B cell (primary cell): ENCODE measurements around the gene TGM3. TPM values are rescaled to one million over a fixed set of nuclear protein-coding genes. Genes with fewer than 3 reads are reported as not detected.

Experiments
- ATAC-seq: fragments of 200-7000 bp; cut with Tn5 transposase; one replicate; pipeline ENCODE4 v1.10.0; 2021; ENCODE audit warnings: low read depth, mild to moderate bottlenecking, moderate number of reproducible peaks, moderate library complexity
- CTCF ChIA-PET: fragments of 350-600 bp; sonication (Branson Sonifier 250); formaldehyde crosslinking; loops from one replicate; lab custom pipeline; 2021; ENCODE audit warnings: antibody characterized with exemption, inconsistent platforms; lab: Charles Lee
- POLR2A ChIA-PET: fragments of 350-600 bp; sonication (Branson Sonifier 250); formaldehyde crosslinking; loops from one replicate; lab custom pipeline; 2021; ENCODE audit warnings: antibody characterized with exemption; lab: Charles Lee
- DNase-seq: peaks from one replicate; pipeline ENCODE4 v3.0.0; 2013
- H2AFZ ChIP-seq: 2 replicates; pipeline ENCODE4 v1.6.1; 2012; ENCODE audit warnings: mild to moderate bottlenecking, low read depth, low read length; ENCODE audit not compliant: insufficient read depth, poor library complexity, severe bottlenecking
- H3K27ac ChIP-seq, 2 donors: 1 replicate in 1 of 2; 2 replicates in 1 of 2; pipeline ENCODE4 v1.5.1; 2012 to 2013; ENCODE audit warnings: low read length in 2 of 2, mild to moderate bottlenecking in 2 of 2, moderate library complexity in 1 of 2
- H3K27me3 ChIP-seq, 4 experiments: fragments of 200-600 bp in 1 of 4; sonication (generic) in 1 of 4; replicated peaks in 1 of 4; 1 replicate in 2 of 4; 2 replicates in 2 of 4; pipeline versions ENCODE4 v1.6.1 to v1.7.0; 2013 to 2016; ENCODE audit warnings: low read length in 3 of 4, mild to moderate bottlenecking in 2 of 4, mixed read lengths in 1 of 4, moderate library complexity in 1 of 4; ENCODE audit not compliant: insufficient read depth in 4 of 4, control insufficient read depth in 3 of 4; ENCODE audit errors: control extremely low read depth in 1 of 4
- H3K36me3 ChIP-seq, 2 experiments: replicated peaks in 1 of 2; 1 replicate in 1 of 2; 2 replicates in 1 of 2; pipeline versions ENCODE4 v1.6.1 to v1.7.1; 2013; ENCODE audit warnings: low read length in 1 of 2; ENCODE audit not compliant: insufficient read depth in 2 of 2, control insufficient read depth in 1 of 2; ENCODE audit errors: control extremely low read depth in 1 of 2, extremely low read depth in 1 of 2
- H3K4me1 ChIP-seq, 2 donors: fragments of 200-600 bp in 1 of 2; sonication (generic) in 1 of 2; 1 replicate in 1 of 2; 2 replicates in 1 of 2; pipeline versions ENCODE4 v1.5.1 to v1.6.1; 2013 to 2017; ENCODE audit warnings: low read length in 2 of 2; ENCODE audit not compliant: control insufficient read depth in 2 of 2, insufficient read depth in 2 of 2
- H3K4me2 ChIP-seq: replicated peaks from 2 replicates; pipeline ENCODE3; 2012; ENCODE audit warnings: mild to moderate bottlenecking, low read depth, low read length; ENCODE audit not compliant: poor library complexity, severe bottlenecking
- H3K4me3 ChIP-seq, 5 experiments: fragments of 200-600 bp in 1 of 5; sonication (generic) in 1 of 5; 1 replicate in 3 of 5; 2 replicates in 2 of 5; pipeline versions ENCODE4 v1.5.1 to v1.7.0; 2011 to 2016; ENCODE audit warnings: low read length in 4 of 5, mild to moderate bottlenecking in 4 of 5, low read depth in 2 of 5, control low read depth in 1 of 5, moderate library complexity in 1 of 5; ENCODE audit not compliant: insufficient read depth in 1 of 5; ENCODE audit errors: control extremely low read depth in 1 of 5, extremely low read depth in 1 of 5
- H3K79me2 ChIP-seq: fragments of 200-600 bp; sonication (generic); one replicate; pipeline ENCODE4 v1.6.0; 2016; ENCODE audit warnings: low read length; ENCODE audit not compliant: control insufficient read depth, insufficient read depth
- H3K9ac ChIP-seq: fragments of 200-600 bp; sonication (generic); 2 replicates; pipeline ENCODE4 v1.6.1; 2017; ENCODE audit warnings: mild to moderate bottlenecking, low read length, moderate library complexity
- H3K9me3 ChIP-seq, 3 donors: one replicate each; pipeline versions ENCODE4 v1.6.1 to v1.7.1; 2013; ENCODE audit warnings: low read length in 2 of 3; ENCODE audit not compliant: control insufficient read depth in 2 of 3, insufficient read depth in 1 of 3; ENCODE audit errors: control extremely low read depth in 1 of 3
- H4K20me1 ChIP-seq: 2 replicates; pipeline ENCODE4 v1.6.0; 2012; ENCODE audit warnings: mild to moderate bottlenecking, low read length; ENCODE audit not compliant: insufficient read depth, control insufficient read depth, poor library complexity, severe bottlenecking
- H3K27ac Mint-ChIP-seq: one replicate; pipeline ENCODE4 v1.8.0; 2021; ENCODE audit warnings: mixed read lengths
- H3K27me3 Mint-ChIP-seq: one replicate; pipeline ENCODE4 v1.8.0; 2021; ENCODE audit warnings: mixed read lengths
- H3K4me1 Mint-ChIP-seq: one replicate; pipeline ENCODE4 v1.8.0; 2021; ENCODE audit warnings: mixed read lengths
- H3K4me3 Mint-ChIP-seq: one replicate; pipeline ENCODE4 v1.8.0; 2021; ENCODE audit warnings: mixed read lengths
- H3K9me3 Mint-ChIP-seq: one replicate; pipeline ENCODE4 v1.8.0; 2022; ENCODE audit warnings: mixed read lengths; ENCODE audit not compliant: insufficient read depth
- CTCF ChIP-seq: fragments of 200-600 bp; IDR thresholded peaks from one replicate; pipeline ENCODE4 v1.8.0; 2022; ENCODE audit warnings: antibody characterized with exemption, mild to moderate bottlenecking
- EZH2 ChIP-seq: IDR thresholded peaks from 2 replicates; pipeline ENCODE4 v1.6.1; 2012; ENCODE audit warnings: borderline replicate concordance, low read depth, mild to moderate bottlenecking, moderate library complexity, low read length; ENCODE audit not compliant: insufficient read depth, poor library complexity, severe bottlenecking
- WGBS: methylation state at CpG from one replicate; pipeline ENCODE4 v1.1.5; 2013; ENCODE audit warnings: missing lambda C conversion rate; ENCODE audit not compliant: insufficient coverage; 5-methylcytosine and 5-hydroxymethylcytosine counted together
- intact Hi-C: fragments of 100-400 bp; cut with micrococcal nuclease; formaldehyde crosslinking; loops from one replicate; pipeline ENCODE4 v1.10.0; 2022
- polyA plus RNA-seq: library from polyadenylated mRNA; depleted of rRNA; stranded (reverse); fragments of >200 nt; gene quantifications from 2 replicates; pipeline ENCODE4 v1.2.3, GENCODE V29; 2012
- total RNA-seq, 2 donors: library from RNA; stranded (reverse); fragments of 120-200 nt in 1 of 2; gene quantifications; 1 replicate in 1 of 2; 2 replicates in 1 of 2; pipeline versions ENCODE4 v1.2.3 to v1.2.4, GENCODE V29; 2013 to 2022

Gene TGM3
- total and polyA plus RNA-seq, 2 donors (not counting 1 experiment from before 2014, with no cell fraction given), result not detected

DNA sequence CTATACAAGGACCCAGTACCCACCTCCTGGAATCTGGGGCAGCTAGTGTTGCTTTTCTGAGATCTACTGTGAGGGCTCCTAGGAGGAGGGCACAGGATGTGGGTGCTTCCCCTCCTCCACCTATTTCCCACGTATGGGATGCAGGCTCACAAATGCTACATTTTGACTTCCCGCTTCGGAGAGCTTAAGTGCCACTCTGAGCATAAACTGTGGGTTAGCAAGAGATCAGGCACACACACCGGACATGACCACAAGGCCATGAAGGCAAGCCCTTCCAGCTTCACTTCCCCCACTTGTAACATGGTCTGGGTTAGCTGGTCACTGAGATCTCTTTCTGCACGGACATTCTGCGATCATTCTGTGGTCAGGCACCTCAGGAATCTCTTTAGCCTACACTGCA lies 15.7 kb upstream of the TGM3 start:
- H2AFZ ChIP-seq, result no peak overlapping the region
- no peaks in the 10 kb centered on the region for H3K4me1 Mint-ChIP-seq
- ChIA-PET CTCF (no interaction called here), POLR2A (no interaction called here)
- no peaks in the 10 kb centered on the region for H3K9me3 ChIP-seq
- 43% methylated on average over 4 of the region's 6 CpGs for WGBS
- no peak overlapping the region for H3K4me3 Mint-ChIP-seq
- H3K4me1 ChIP-seq, result no peaks in the 10 kb centered on the region
- no peaks in the 10 kb centered on the region for H3K79me2 ChIP-seq
- TF ChIP-seq CTCF, result no peak
- no peak for TF ChIP-seq EZH2
- no peak overlapping the region for H3K27ac Mint-ChIP-seq
- no peaks in the 10 kb centered on the region for H3K36me3 ChIP-seq
- H3K9ac ChIP-seq, result no peak overlapping the region
- H3K27ac ChIP-seq, result no peak overlapping the region
- peaks cover 0 to 4% (median 0%) of the 10 kb centered on the region in 4 experiments for H3K27me3 ChIP-seq
- H3K9me3 Mint-ChIP-seq, result no peaks in the 10 kb centered on the region
- H3K27me3 Mint-ChIP-seq, result peaks cover 5% of the 10 kb centered on the region
- H3K4me2 ChIP-seq, result no peak overlapping the region
- intact Hi-C loops, result no loop called here
- DNase-seq (no peak), ATAC-seq (no peak)
- no peaks in the 10 kb centered on the region for H4K20me1 ChIP-seq
- H3K4me3 ChIP-seq, result no peak overlapping the region

DNA sequence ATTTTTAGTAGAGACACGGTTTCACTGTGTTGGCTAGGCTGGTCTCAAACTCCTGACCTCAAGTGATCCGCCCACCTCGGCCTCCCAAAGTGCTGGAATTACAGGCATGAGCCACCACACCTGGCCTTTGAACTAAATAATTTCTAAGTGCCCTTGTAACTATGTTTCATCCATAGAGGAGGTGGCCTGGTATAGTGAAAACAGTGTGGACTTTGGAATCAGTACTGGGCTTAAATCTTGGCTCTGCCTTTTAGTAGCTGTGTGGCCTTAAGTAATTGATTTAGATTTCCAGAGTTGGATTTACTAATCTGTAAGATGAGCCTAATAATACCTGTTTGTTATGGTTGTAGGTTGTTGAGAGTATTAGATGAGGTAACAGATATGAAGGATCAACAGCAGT lies 14.2 kb upstream of the TGM3 start:
- H3K9me3 Mint-ChIP-seq, result no peaks in the 10 kb centered on the region
- no peak for ATAC-seq
- POLR2A ChIA-PET, result no interaction called here
- H3K27me3 Mint-ChIP-seq, result no peaks in the 10 kb centered on the region
- Histone ChIP-seq H3K36me3 (no peaks in the 10 kb centered on the region), H3K4me1 (no peaks in the 10 kb centered on the region), H2AFZ (no peak overlapping the region), H3K9me3 (no peaks in the 10 kb centered on the region), H3K4me3 (no peak overlapping the region), H3K9ac (no peak overlapping the region), H3K4me2 (no peak overlapping the region), H4K20me1 (no peaks in the 10 kb centered on the region), H3K27me3 (peaks cover 0 to 4% (median 0%) of the 10 kb centered on the region in 4 experiments), H3K27ac (no peak overlapping the region), H3K79me2 (no peaks in the 10 kb centered on the region)
- peaks cover 2% of the 10 kb centered on the region for H3K4me1 Mint-ChIP-seq
- H3K4me3 Mint-ChIP-seq, result no peak overlapping the region
- intact Hi-C loops, result no loop called here
- 100% methylated on average over 2 of the region's 3 CpGs for WGBS
- TF ChIP-seq CTCF (no peak), EZH2 (no peak)
- CTCF ChIA-PET, result no interaction called here
- H3K27ac Mint-ChIP-seq, result no peak overlapping the region
- DNase-seq, result no peak
